HCT116 (cell line): ENCODE measurements around the gene RNASET2. TPM values are rescaled to one million over a fixed set of nuclear protein-coding genes. Genes with fewer than 3 reads are reported as not detected.

ENCODE experiments used
- ATAC-seq: fragments of 200-7000 bp; cut with Tn5 transposase; 2 replicates; pipeline ENCODE4 v1.9.1; 2020; ENCODE audit warnings: mild to moderate bottlenecking, moderate library complexity
- BruUV-seq: library from RNA; stranded (reverse); fragments of 400-500 nt; replicated peaks from 2 replicates; lab custom pipeline; 2021; lab: Mats Ljungman, UMichigan
- CTCF ChIA-PET: fragments of 300-600 bp; sonication (Branson Sonifier 250); formaldehyde crosslinking; loops from one replicate; lab custom pipeline; 2021; ENCODE audit warnings: antibody characterized with exemption; lab: Charles Lee
- POLR2A ChIA-PET: fragments of 300-600, 350-600 bp; sonication (Branson Sonifier 250); formaldehyde crosslinking; loops from one replicate; lab custom pipeline; 2021; ENCODE audit warnings: antibody characterized with exemption; lab: Charles Lee
- RAD21 ChIA-PET, 2 experiments: fragments of 300-600 bp; sonication (Branson Sonifier 250); formaldehyde crosslinking; loops; one replicate each; lab custom pipeline; 2023; ENCODE audit warnings: low total read pairs in 2 of 2; ENCODE audit not compliant: uncharacterized antibody in 2 of 2, unreplicated experiment in 2 of 2, low non-redundant PET in 1 of 2; lab: Charles Lee
- DNase-seq: peaks from one replicate; pipeline ENCODE4 v3.0.0-alpha.2; 2010; ENCODE audit warnings: low read depth, low spot score
- H2AFZ ChIP-seq: fragments of 200-600 bp; shearing (Covaris generic), sonication (generic); 2 replicates; pipeline ENCODE4 v1.6.1; 2017; ENCODE audit warnings: low read depth, mixed run types, mixed read lengths, antibody characterized with exemption, low read length; ENCODE audit not compliant: poor library complexity, severe bottlenecking
- H3K27ac ChIP-seq: 2 replicates; pipeline ENCODE4 v1.5.1; 2012; ENCODE audit warnings: low read depth, low read length
- H3K27me3 ChIP-seq: fragments of 200-600 bp; sonication (generic); 2 replicates; pipeline ENCODE4 v1.6.1; 2016; ENCODE audit warnings: mixed run types, low read length, mixed read lengths; ENCODE audit not compliant: insufficient read depth
- H3K36me3 ChIP-seq, 2 experiments: fragments of 200-500 bp in 1 of 2; fragments of 200-600 bp in 1 of 2; sonication (Bioruptor generic) in 1 of 2; sonication (generic) in 1 of 2; 2 replicates each; pipeline versions ENCODE4 v1.5.1 to v1.6.1; 2014 to 2016; ENCODE audit warnings: low read length in 2 of 2, inconsistent platforms in 1 of 2, mixed read lengths in 1 of 2, mixed run types in 1 of 2; ENCODE audit not compliant: insufficient read depth in 2 of 2, control insufficient read depth in 1 of 2
- H3K4me1 ChIP-seq, 2 experiments: fragments of 200-600 bp in 1 of 2; sonication (generic) in 1 of 2; 2 replicates each; pipeline versions ENCODE4 v1.5.1 to v1.6.1; 2012 to 2017; ENCODE audit warnings: low read length in 2 of 2, inconsistent platforms in 1 of 2, mild to moderate bottlenecking in 1 of 2, mixed read lengths in 1 of 2, mixed run types in 1 of 2, moderate library complexity in 1 of 2; ENCODE audit not compliant: insufficient read depth in 2 of 2, control insufficient read depth in 1 of 2
- H3K4me2 ChIP-seq: fragments of 200-600 bp; sonication (generic); 2 replicates; pipeline ENCODE4 v1.6.1; 2017; ENCODE audit warnings: mixed run types, low read length, mixed read lengths
- H3K4me3 ChIP-seq, 2 experiments: fragments of 200-600 bp in 1 of 2; sonication (generic) in 1 of 2; replicated peaks in 1 of 2; 2 replicates each; pipeline ENCODE4 v1.5.1; 2011 to 2016; ENCODE audit warnings: low read length in 2 of 2, control low read depth in 1 of 2, low read depth in 1 of 2, mild to moderate bottlenecking in 1 of 2, mixed read lengths in 1 of 2, mixed run types in 1 of 2
- H3K79me2 ChIP-seq: fragments of 200-600 bp; sonication (generic); 2 replicates; pipeline ENCODE4 v1.6.1; 2017; ENCODE audit warnings: mild to moderate bottlenecking, mixed run types, low read length, moderate library complexity, mixed read lengths; ENCODE audit not compliant: insufficient read depth
- H3K9ac ChIP-seq: fragments of 200-600 bp; sonication (generic); 2 replicates; pipeline ENCODE4 v1.6.1; 2016; ENCODE audit warnings: low read length, mixed read lengths
- H3K9me2 ChIP-seq: fragments of 200-600 bp; sonication (generic), shearing (Covaris generic); 2 replicates; pipeline ENCODE4 v1.6.1; 2017; ENCODE audit warnings: mixed run types, mild to moderate bottlenecking, moderate library complexity; ENCODE audit not compliant: insufficient read depth
- H3K9me3 ChIP-seq, 2 experiments: fragments of 200-500 bp in 1 of 2; fragments of 200-600 bp in 1 of 2; sonication (Bioruptor generic) in 1 of 2; sonication (generic) in 1 of 2; 2 replicates each; pipeline ENCODE4 v1.6.1; 2014 to 2017; ENCODE audit warnings: low read length in 2 of 2, mixed read lengths in 2 of 2, inconsistent platforms in 1 of 2, low read depth in 1 of 2, mild to moderate bottlenecking in 1 of 2, mixed run types in 1 of 2, moderate library complexity in 1 of 2; ENCODE audit not compliant: control insufficient read depth in 1 of 2, insufficient read depth in 1 of 2
- H4K20me1 ChIP-seq: fragments of 200-600 bp; sonication (generic), shearing (Covaris generic); 2 replicates; pipeline ENCODE4 v1.6.1; 2017; ENCODE audit warnings: mixed run types, mild to moderate bottlenecking, moderate library complexity; ENCODE audit not compliant: insufficient read depth
- CBX3 ChIP-seq: IDR thresholded peaks from 2 replicates; pipeline ENCODE4 v1.6.1; 2012; ENCODE audit warnings: low read depth
- EGR1 ChIP-seq: IDR thresholded peaks from 2 replicates; pipeline ENCODE4 v1.6.1; 2012; ENCODE audit warnings: low read depth
- MAX ChIP-seq: IDR thresholded peaks from 2 replicates; pipeline ENCODE4 v1.6.1; 2012
- POLR2A ChIP-seq: IDR thresholded peaks from 2 replicates; pipeline ENCODE4 v1.7.0; 2011; ENCODE audit warnings: borderline replicate concordance; ENCODE audit not compliant: insufficient read depth, insufficient read length; ENCODE audit errors: extremely low read depth
- POLR2AphosphoS5 ChIP-seq: IDR thresholded peaks from 2 replicates; pipeline ENCODE4 v1.6.1; 2011; ENCODE audit warnings: mild to moderate bottlenecking, low read depth, low read length, moderate library complexity
- REST ChIP-seq: IDR thresholded peaks from 2 replicates; pipeline ENCODE4 v1.6.1; 2012; ENCODE audit warnings: low read depth
- SIN3A ChIP-seq: IDR thresholded peaks from 2 replicates; pipeline ENCODE4 v1.6.1; 2012; ENCODE audit warnings: low read depth
- SP1 ChIP-seq: IDR thresholded peaks from 2 replicates; pipeline ENCODE4 v1.6.1; 2012; ENCODE audit warnings: low read depth
- TCF7L2 ChIP-seq: IDR thresholded peaks from 2 replicates; pipeline ENCODE4 v1.7.0; 2011; ENCODE audit warnings: borderline replicate concordance, inconsistent platforms; ENCODE audit not compliant: insufficient read depth, insufficient read length; ENCODE audit errors: extremely low read depth
- YY1 ChIP-seq: IDR thresholded peaks from 2 replicates; pipeline ENCODE4 v1.6.1; 2011; ENCODE audit warnings: low read length, low read depth, moderate library complexity, mild to moderate bottlenecking; ENCODE audit not compliant: insufficient replicate concordance; ENCODE audit errors: extremely low read depth
- ZFX ChIP-seq: fragments of 450-650 bp; IDR thresholded peaks from 2 replicates; pipeline ENCODE4 v1.6.1; 2017
- intact Hi-C: fragments of 100-400 bp; cut with micrococcal nuclease; formaldehyde crosslinking; loops from 2 replicates; pipeline ENCODE4 v1.10.0; 2022
- total RNA-seq: library from RNA; stranded (reverse); gene quantifications from one replicate; pipeline ENCODE4 v1.2.1, GENCODE V29; 2021; ENCODE audit not compliant: unreplicated experiment

The RNASET2 gene
- total RNA-seq, 1 experiment from 2014 or later, result 32.8 TPM

GRCh38 chr6:166999884-167000253, 43.5 kb upstream of the RNASET2 start:
- DNase-seq, result no peak
- Histone ChIP-seq H3K9me3 (no peaks in the 10 kb centered on the region), H3K27ac (peak overlapping the region; percentile 75), H2AFZ (no peak overlapping the region), H3K27me3 (no peaks in the 10 kb centered on the region), H4K20me1 (no peaks in the 10 kb centered on the region; the same call in 1 of the 2 replicates), H3K9ac (peak overlapping the region; percentile 84), H3K9me2 (no peaks in the 10 kb centered on the region), H3K36me3 (peaks cover 6 to 10% of the 10 kb centered on the region in 2 experiments; a peak in 3 of 4 replicates), H3K4me3 (peak overlapping the region; percentile 91 to 95), H3K4me1 (peaks cover 5 to 16% of the 10 kb centered on the region in 2 experiments; a peak in 3 of 4 replicates), H3K4me2 (peak overlapping the region; percentile 90), H3K79me2 (peaks cover 83% of the 10 kb centered on the region)
- RAD21 ChIA-PET, result interaction anchor here in 1 of 2 experiments (1.1 kb wide), 1 partner anchor 142 kb away, joined by 3 read pairs; no protein-coding TSS in a partner anchor
- intact Hi-C loops, result loop anchor here (10.0 kb wide), 1 partner anchor 465 kb away; no protein-coding TSS in a partner anchor
- TF ChIP-seq ZFX (0 out of 2 replicates have a peak, but pooled peaks have one; percentile 47), EGR1 (no peak)
- POLR2A ChIA-PET, result no interaction called here
- CTCF ChIA-PET, result interaction anchor here (1.4 to 2.8 kb wide), 3 partner anchors 10 to 224 kb away, joined by 5 to 10 read pairs (median 9); no protein-coding TSS in a partner anchor
- ATAC-seq, result no peak
- no TSS peak for BruUV-seq

- Histone ChIP-seq H2AFZ (no peak within 1 kb of the TSS), H3K79me2 (peaks cover 82% of the 10 kb centered on the region), H3K4me1 (peaks cover 5 to 16% of the 10 kb centered on the region in 2 experiments; a peak in 3 of 4 replicates), H3K27ac (peak within 1 kb of the TSS; percentile 75), H3K9me2 (no peaks in the 10 kb centered on the region), H4K20me1 (no peaks in the 10 kb centered on the region; the same call in 1 of the 2 replicates), H3K9me3 (no peaks in the 10 kb centered on the region), H3K36me3 (peaks cover 3 to 9% of the 10 kb centered on the region in 2 experiments; a peak in 2 of 4 replicates), H3K9ac (peak within 1 kb of the TSS; percentile 86), H3K27me3 (no peaks in the 10 kb centered on the region), H3K4me3 (peak within 1 kb of the TSS; percentile 91 to 95), H3K4me2 (peak within 1 kb of the TSS; percentile 90)
- intact Hi-C loops, result loop anchor here (10.0 kb wide), 1 partner anchor 465 kb away; no protein-coding TSS in a partner anchor
- TF ChIP-seq EGR1 (no peak; the same call in 1 of the 2 replicates), CBX3 (0 out of 2 replicates have a peak, but pooled peaks have one; percentile 43), TCF7L2 (no peak), POLR2A (peak; percentile 55), REST (no peak), SIN3A (peak; percentile 90), MAX (peak; percentile 12), YY1 (peak; percentile 97), ZFX (peak; percentile 83), POLR2AphosphoS5 (peak; percentile 77), SP1 (peak; percentile 70)
- ChIA-PET POLR2A (no interaction called here), RAD21 (interaction anchor here in 1 of 2 experiments (1.1 kb wide), 1 partner anchor 143 kb away, joined by 3 read pairs; no protein-coding TSS in a partner anchor), CTCF (interaction anchor here (1.0 to 2.8 kb wide), 4 partner anchors 10 to 224 kb away, joined by 4 to 10 read pairs (median 7); no protein-coding TSS in a partner anchor)
- DNase-seq (peak; percentile 88), ATAC-seq (peak; percentile 95)
- BruUV-seq, result no TSS peak
These were observed 43.0 kb upstream of the RNASET2 start, which contains the start of gene CEP43 for GRCh38 chr6:166999145-166999883. CEP43 (plus strand) TSS chr6:166999397; CDS start chr6:166999413, 16 bp downstream.
